ENCODE results near the gene ACSL6.

ACSL6 gene

GRCh38 chr5:132017316-132017715, 5.9 kb upstream of the ACSL6 start:
- CTCF ChIA-PET, result interaction anchor here (0.6 to 1.1 kb wide), 2 partner anchors 9 to 48 kb away, joined by 3 to 4 read pairs; no protein-coding TSS in a partner anchor
- no peaks in the 10 kb centered on the region for H3K4me1 ChIP-seq (ENCODE audit: control insufficient read depth, insufficient read depth, low read length)

GRCh38 chr5:132016721-132017250, 5.3 kb upstream of the ACSL6 start:
- ChIA-PET CTCF (no interaction called here), POLR2A (no interaction called here)
- no peak overlapping the region for H3K27ac ChIP-seq (ENCODE audit: extremely low read depth, low read depth, low read length)
- H3K36me3 ChIP-seq (ENCODE audit: control insufficient read depth in 2 of 2, insufficient read depth in 1 of 2, low read length in 2 of 2), result no peaks in the 10 kb centered on the region
- no peak for TF ChIP-seq ZNF138 (tag by site-specific recombination; IDR thresholded peaks at IDR 0.05; ENCODE audit: borderline replicate concordance)
- no peak for TF ChIP-seq WT1 (tag by site-specific recombination; IDR thresholded peaks at IDR 0.05)
- TF ChIP-seq GLI2 (tag by site-specific recombination; IDR thresholded peaks at IDR 0.05; ENCODE audit: borderline replicate concordance, low read depth), result no peak
- no peak for TF ChIP-seq ZNF211 (tag by site-specific recombination; IDR thresholded peaks at IDR 0.05; ENCODE audit: low read depth)
- no peak for TF ChIP-seq ZNF830 (tag by site-specific recombination; IDR thresholded peaks at IDR 0.05; ENCODE audit: low read depth)
- no peak for TF ChIP-seq TSHZ1 (tag by site-specific recombination; IDR thresholded peaks at IDR 0.05; ENCODE audit: borderline replicate concordance)
- no peak for TF ChIP-seq ZNF518A (tag by site-specific recombination; conservative IDR thresholded peaks at IDR 0.05; ENCODE audit: low read depth)
- no peak for TF ChIP-seq ZNF266 (tag by site-specific recombination; IDR thresholded peaks at IDR 0.05; ENCODE audit: low read depth)
- TF ChIP-seq ZNF510 (tag by site-specific recombination; IDR thresholded peaks at IDR 0.05; ENCODE audit: insufficient replicate concordance), result no peak
- TF ChIP-seq ZNF121 (tag by site-specific recombination; IDR thresholded peaks at IDR 0.05), result no peak
- no peak for TF ChIP-seq RBAK (tag by site-specific recombination; IDR thresholded peaks at IDR 0.05)
- no peak for TF ChIP-seq ZNF335 (tag by site-specific recombination; conservative IDR thresholded peaks at IDR 0.05)
- no peak for TF ChIP-seq ZNF174 (tag by site-specific recombination; IDR thresholded peaks at IDR 0.05)
- no peak for TF ChIP-seq ZNF354C (tag by site-specific recombination; IDR thresholded peaks at IDR 0.05; ENCODE audit: borderline replicate concordance, low read depth)
- no peak for TF ChIP-seq IKZF3 (tag by site-specific recombination; IDR thresholded peaks at IDR 0.05)
- no peak for TF ChIP-seq ZNF658 (tag by site-specific recombination; IDR thresholded peaks at IDR 0.05)
- TF ChIP-seq ZNF169 (tag by site-specific recombination; IDR thresholded peaks at IDR 0.05), result no peak
- no peaks in the 10 kb centered on the region for H3K4me1 ChIP-seq (ENCODE audit: control insufficient read depth, insufficient read depth, low read length)
- H3K9me3 ChIP-seq (ENCODE audit: control insufficient read depth, insufficient read depth, low read depth, low read length), result no peaks in the 10 kb centered on the region
- no peak overlapping the region for H3K4me3 ChIP-seq (ENCODE audit: low read depth, low read length)

More at GRCh38 chr5:132017316-132017715, 5.9 kb upstream of the ACSL6 start:
- POLR2A ChIA-PET, result no interaction called here
- Histone ChIP-seq H3K9me3 (ENCODE audit: control insufficient read depth, insufficient read depth, low read depth, low read length) (no peaks in the 10 kb centered on the region), H3K27ac (ENCODE audit: extremely low read depth, low read depth, low read length) (no peak overlapping the region), H3K36me3 (ENCODE audit: control insufficient read depth in 2 of 2, insufficient read depth in 1 of 2, low read length in 2 of 2) (no peaks in the 10 kb centered on the region), H3K4me3 (ENCODE audit: low read depth, low read length) (no peak overlapping the region)
- TF ChIP-seq ZNF311 (tag by site-specific recombination; IDR thresholded peaks at IDR 0.05; ENCODE audit: borderline replicate concordance), result no peak

Measured in HEK293 (cell line).